AG04450 (cell line): ENCODE data around the gene DPYD. TPM values are rescaled to one million over a fixed set of nuclear protein-coding genes. Genes with fewer than 3 reads are reported as not detected.

Experiments used
- CTCF ChIA-PET: fragments of 300-600, 350-600 bp; formaldehyde crosslinking; extraction: SDS; loops from one replicate; lab custom pipeline; 2022; ENCODE audit warnings: antibody characterized with exemption, inconsistent platforms; lab: Charles Lee
- POLR2A ChIA-PET: fragments of 350-600 bp; formaldehyde crosslinking; extraction: SDS; loops from one replicate; lab custom pipeline; 2021; ENCODE audit warnings: antibody characterized with exemption, inconsistent platforms; lab: Yijun Ruan, JAX
- DNase-seq: peaks from one replicate; pipeline ENCODE4 v3.0.0-alpha.2; 2011; ENCODE audit warnings: low read depth, low spot score
- H3K27ac ChIP-seq: one replicate; pipeline ENCODE4 v1.5.1; 2012; ENCODE audit warnings: low read depth, low read length, control low read depth
- H3K27me3 ChIP-seq: one replicate; pipeline ENCODE4 v1.6.0; 2012; ENCODE audit warnings: low read length; ENCODE audit not compliant: control insufficient read depth, insufficient read depth
- H3K4me3 ChIP-seq: 2 replicates; pipeline ENCODE4 v1.5.1; 2011; ENCODE audit warnings: mild to moderate bottlenecking, low read depth, low read length, control low read depth
- H3K9me3 ChIP-seq: 2 replicates; pipeline ENCODE4 v1.5.1; 2012; ENCODE audit warnings: low read length; ENCODE audit not compliant: control insufficient read depth, insufficient read depth
- polyA plus RNA-seq: library from polyadenylated mRNA; depleted of rRNA; stranded (reverse); fragments of >200 nt; gene quantifications from 2 replicates; pipeline ENCODE4 v1.2.3, GENCODE V29; 2011
- TF ChIP-seq, protein P1 (sequence below): IDR thresholded peaks from 2 replicates; pipeline ENCODE4 v1.5.1; 2011; ENCODE audit warnings: low read depth, low read length, control low read depth, inconsistent platforms

The DPYD gene
- polyA plus RNA-seq, 1 experiment, result 21.4 TPM

DNA sequence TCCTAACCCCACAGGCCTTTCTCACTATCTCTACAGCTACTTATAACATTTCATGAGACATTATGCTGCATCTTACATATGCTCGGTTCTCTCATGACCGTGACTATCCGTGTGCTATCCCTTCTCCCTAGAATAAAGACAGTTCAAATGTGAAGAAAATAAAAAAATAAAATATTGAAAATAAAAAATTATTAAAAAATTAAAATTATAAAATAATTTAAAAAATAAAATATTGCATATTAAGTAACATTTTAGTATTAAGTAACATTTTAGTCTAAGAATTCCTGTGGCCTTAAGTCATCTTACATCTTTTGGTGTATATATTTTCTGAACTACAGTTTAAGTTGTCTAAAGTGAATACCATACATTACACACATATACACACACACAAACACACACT, 415.5 kb downstream of the DPYD start:
- no peak overlapping the region for H3K4me3 ChIP-seq
- no peak for DNase-seq
- TF ChIP-seq, protein P1, sequence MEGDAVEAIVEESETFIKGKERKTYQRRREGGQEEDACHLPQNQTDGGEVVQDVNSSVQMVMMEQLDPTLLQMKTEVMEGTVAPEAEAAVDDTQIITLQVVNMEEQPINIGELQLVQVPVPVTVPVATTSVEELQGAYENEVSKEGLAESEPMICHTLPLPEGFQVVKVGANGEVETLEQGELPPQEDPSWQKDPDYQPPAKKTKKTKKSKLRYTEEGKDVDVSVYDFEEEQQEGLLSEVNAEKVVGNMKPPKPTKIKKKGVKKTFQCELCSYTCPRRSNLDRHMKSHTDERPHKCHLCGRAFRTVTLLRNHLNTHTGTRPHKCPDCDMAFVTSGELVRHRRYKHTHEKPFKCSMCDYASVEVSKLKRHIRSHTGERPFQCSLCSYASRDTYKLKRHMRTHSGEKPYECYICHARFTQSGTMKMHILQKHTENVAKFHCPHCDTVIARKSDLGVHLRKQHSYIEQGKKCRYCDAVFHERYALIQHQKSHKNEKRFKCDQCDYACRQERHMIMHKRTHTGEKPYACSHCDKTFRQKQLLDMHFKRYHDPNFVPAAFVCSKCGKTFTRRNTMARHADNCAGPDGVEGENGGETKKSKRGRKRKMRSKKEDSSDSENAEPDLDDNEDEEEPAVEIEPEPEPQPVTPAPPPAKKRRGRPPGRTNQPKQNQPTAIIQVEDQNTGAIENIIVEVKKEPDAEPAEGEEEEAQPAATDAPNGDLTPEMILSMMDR, result no peak
- no peaks in the 10 kb centered on the region for H3K9me3 ChIP-seq
- CTCF ChIA-PET, result interaction anchor here (1.4 kb wide), 1 partner anchor 546 kb away, joined by 3 read pairs; no protein-coding TSS in a partner anchor
- POLR2A ChIA-PET, result no interaction called here
- H3K27ac ChIP-seq, result no peak overlapping the region
- H3K27me3 ChIP-seq, result no peaks in the 10 kb centered on the region

GRCh38 chr1:97502360-97502759, 418.5 kb downstream of the DPYD start:
- no peak overlapping the region for H3K4me3 ChIP-seq
- TF ChIP-seq, protein P1, result no peak
- no peaks in the 10 kb centered on the region for H3K9me3 ChIP-seq
- no peaks in the 10 kb centered on the region for H3K27me3 ChIP-seq
- no peak overlapping the region for H3K27ac ChIP-seq
- DNase-seq, result no peak
- POLR2A ChIA-PET, result no interaction called here
- CTCF ChIA-PET, result no interaction called here

- Histone ChIP-seq H3K9me3 (no peaks in the 10 kb centered on the region), H3K27ac (no peak overlapping the region), H3K4me3 (no peak overlapping the region), H3K27me3 (no peaks in the 10 kb centered on the region)
- TF ChIP-seq, protein P1, result no peak
- CTCF ChIA-PET, result no interaction called here
- no peak for DNase-seq
- POLR2A ChIA-PET, result no interaction called here
Observed at GRCh38 chr1:97501628-97502027, 419.2 kb downstream of the DPYD start.

DNA sequence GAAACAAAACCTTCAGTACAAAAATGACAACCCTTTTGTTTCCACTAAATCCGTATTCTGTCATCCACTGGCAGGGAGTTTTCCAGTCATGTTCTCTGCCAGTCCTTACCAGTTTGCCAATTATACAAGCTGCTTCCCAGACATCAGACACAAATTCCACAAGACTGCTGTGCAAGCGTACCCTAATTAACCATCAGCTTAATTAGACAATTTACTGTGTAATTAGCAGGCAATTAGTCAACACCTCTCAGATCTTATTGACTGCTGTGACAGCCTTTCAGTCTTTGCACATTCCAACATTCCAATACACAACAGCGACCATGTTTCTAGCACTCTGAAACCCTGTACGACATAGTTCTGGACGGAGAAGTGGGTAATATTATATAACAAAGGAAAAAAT, 420.1 kb downstream of the DPYD start:
- Histone ChIP-seq H3K4me3 (no peak overlapping the region), H3K27me3 (no peaks in the 10 kb centered on the region), H3K27ac (no peak overlapping the region), H3K9me3 (no peaks in the 10 kb centered on the region)
- TF ChIP-seq, protein P1, result no peak
- ChIA-PET CTCF (no interaction called here), POLR2A (no interaction called here)
- no peak for DNase-seq

GRCh38 chr1:97499667-97500066, 421.2 kb downstream of the DPYD start:
- ChIA-PET CTCF (no interaction called here), POLR2A (no interaction called here)
- no peaks in the 10 kb centered on the region for H3K27me3 ChIP-seq
- H3K9me3 ChIP-seq, result no peaks in the 10 kb centered on the region
- H3K4me3 ChIP-seq, result no peak overlapping the region
- TF ChIP-seq, protein P1, result no peak
- no peak overlapping the region for H3K27ac ChIP-seq
- no peak for DNase-seq
